Retinal pigment epithelial cell (primary cell): ENCODE results near the gene TSPAN6.

ENCODE experiments used
- DNase-seq: peaks from one replicate; pipeline ENCODE4 v3.0.0-alpha.2; 2010; ENCODE audit warnings: low read depth
- H3K4me3 ChIP-seq: 2 replicates; pipeline ENCODE4 v1.5.1; 2011; ENCODE audit warnings: mild to moderate bottlenecking, low read length, control low read depth, moderate library complexity
- TF ChIP-seq, protein P1 (sequence below): conservative IDR thresholded peaks from 2 replicates; pipeline ENCODE4 v1.5.1; 2011; ENCODE audit warnings: low read depth, low read length, control low read depth, inconsistent platforms

Gene TSPAN6

DNA sequence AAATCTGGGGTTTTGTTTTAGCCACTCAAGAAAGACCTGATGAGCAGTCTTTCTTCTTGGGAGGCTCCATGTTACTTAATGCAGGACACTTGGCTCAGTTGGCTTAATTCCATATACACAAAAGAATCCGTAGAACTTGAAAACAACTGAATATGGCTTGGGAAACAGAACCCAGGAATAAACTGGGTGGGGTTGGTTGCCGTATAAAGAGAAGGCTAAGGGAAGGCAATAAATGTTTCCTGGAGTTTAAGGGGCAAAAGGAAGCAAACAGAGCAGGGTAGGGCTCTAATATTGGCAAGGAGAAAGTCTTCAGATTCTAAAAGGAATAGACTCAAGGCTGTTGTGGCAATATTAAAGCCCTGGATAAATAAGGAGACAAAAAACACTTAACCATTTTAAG is 43.5 kb downstream of the TSPAN6 start:
- DNase-seq = no peak
- TF ChIP-seq, protein P1, sequence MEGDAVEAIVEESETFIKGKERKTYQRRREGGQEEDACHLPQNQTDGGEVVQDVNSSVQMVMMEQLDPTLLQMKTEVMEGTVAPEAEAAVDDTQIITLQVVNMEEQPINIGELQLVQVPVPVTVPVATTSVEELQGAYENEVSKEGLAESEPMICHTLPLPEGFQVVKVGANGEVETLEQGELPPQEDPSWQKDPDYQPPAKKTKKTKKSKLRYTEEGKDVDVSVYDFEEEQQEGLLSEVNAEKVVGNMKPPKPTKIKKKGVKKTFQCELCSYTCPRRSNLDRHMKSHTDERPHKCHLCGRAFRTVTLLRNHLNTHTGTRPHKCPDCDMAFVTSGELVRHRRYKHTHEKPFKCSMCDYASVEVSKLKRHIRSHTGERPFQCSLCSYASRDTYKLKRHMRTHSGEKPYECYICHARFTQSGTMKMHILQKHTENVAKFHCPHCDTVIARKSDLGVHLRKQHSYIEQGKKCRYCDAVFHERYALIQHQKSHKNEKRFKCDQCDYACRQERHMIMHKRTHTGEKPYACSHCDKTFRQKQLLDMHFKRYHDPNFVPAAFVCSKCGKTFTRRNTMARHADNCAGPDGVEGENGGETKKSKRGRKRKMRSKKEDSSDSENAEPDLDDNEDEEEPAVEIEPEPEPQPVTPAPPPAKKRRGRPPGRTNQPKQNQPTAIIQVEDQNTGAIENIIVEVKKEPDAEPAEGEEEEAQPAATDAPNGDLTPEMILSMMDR = no peak
- no peak overlapping the region for H3K4me3 ChIP-seq

DNA sequence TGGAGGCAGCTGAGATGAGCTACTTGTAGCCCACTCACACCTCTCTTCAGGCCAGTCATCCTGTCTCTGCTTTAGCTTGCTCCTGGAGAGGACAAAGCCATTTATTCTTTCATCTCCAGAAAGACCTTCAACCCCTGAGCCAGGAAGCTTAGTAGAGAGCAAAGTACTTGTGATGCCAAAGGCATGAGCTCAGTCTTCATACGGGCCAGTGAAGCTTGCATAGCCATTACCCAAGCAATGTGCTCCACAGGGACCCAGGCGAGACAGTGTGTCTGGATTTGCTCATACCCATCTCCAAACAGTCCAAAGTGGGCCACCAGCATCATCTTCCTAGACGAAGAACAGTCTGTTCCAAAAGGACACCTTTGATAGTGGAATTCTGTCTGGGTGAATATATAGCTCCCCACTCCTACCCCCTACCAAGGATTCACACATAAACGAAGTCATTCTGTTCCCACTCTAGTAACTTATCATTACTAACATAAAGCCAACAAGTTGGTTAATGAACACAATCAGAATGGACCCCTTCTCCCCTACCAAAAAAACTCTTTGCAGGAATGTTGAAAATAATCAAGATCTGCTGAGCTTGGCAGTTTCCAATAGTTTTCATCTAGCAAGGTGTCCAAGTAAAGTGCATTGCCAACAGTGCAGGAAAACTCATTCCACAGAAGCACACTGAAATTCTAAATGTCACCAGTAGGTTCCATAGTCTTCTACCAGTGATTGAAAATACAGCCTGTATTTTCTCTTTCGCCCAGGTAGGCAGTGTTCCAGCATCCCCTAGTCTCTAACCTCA is 45.2 kb downstream of the TSPAN6 start:
- no peak for DNase-seq
- TF ChIP-seq, protein P1 = no peak
- H3K4me3 ChIP-seq = no peak overlapping the region

DNA sequence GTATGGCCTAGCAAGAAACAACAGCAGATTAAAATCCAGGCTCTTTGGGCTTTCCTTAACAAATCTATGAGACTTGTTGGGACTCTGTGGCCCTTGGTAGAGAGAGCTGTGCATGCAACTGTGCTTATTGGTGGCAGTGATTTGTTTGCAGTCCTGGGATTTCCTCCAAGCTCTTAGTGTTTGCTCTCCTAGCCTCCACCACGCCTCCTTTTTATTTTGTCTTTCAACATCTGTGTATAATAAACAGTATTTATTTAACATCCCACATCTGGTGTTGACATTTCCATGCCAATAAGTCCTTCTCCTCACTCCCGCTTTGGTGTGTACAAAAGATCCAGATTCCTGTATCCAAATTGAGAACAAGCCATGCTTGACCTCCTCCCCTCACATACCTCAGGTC is 48.7 kb downstream of the TSPAN6 start:
- no peak for DNase-seq
- no peak overlapping the region for H3K4me3 ChIP-seq
- TF ChIP-seq, protein P1 = no peak

DNA sequence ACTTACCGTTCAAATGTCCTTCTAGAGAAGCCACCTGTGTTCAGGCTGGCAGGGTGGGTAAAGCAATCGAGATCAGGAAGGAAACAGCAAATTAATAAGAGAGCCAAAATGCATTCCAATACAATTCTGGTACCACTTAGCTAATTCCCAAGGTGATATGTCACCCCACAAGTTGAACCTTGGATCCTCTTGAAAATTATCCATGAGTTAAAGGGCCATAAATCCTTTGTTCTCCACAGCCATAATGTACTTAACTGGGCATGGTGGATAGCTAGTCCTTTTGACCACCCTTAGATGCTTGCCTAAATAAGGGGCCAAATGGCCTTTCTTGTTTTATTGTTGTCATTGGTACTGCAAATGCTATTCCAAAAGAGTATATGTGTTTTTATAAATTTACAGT is 49.9 kb downstream of the TSPAN6 start:
- TF ChIP-seq, protein P1 = no peak
- no peak for DNase-seq
- H3K4me3 ChIP-seq = no peak overlapping the region

DNA sequence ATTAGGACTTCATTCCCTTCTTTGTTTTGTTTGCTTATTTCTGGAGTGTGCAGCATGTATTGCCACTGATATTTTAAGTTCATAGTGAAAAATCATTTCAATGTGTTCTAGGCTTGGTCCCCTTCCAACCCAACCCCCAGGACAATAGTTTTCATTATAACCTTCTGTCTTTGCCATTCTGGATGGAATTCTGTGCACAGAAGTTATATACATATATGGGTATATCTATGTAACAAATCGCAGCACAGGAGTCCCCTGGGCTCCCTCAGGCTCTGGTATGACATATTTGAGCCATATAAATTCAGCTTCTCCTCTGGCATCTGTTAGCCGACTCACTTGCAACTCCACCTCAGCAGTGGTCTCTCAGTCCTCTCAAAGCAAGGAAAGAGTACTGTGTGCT is 52.0 kb downstream of the TSPAN6 start, which contains the start of gene TNMD:
Gene TNMD (plus strand): TSS at position 326 of the 400 bp plus-strand sequence. CDS start 83 bp downstream, outside the sequence.
- TF ChIP-seq, protein P1 = no peak
- no peak within 1 kb of the TSS for H3K4me3 ChIP-seq
- no peak for DNase-seq
